Liver (tissue), 9 donors: ENCODE measurements around the gene C9orf50. TPM values are rescaled to one million over a fixed set of nuclear protein-coding genes. Genes with fewer than 3 reads are reported as not detected.

Experiments used
- DNase-seq: peaks from one replicate; pipeline ENCODE4 v3.0.0-alpha.2; 2017; ENCODE audit warnings: low spot score
- H3K27ac ChIP-seq, 2 donors: one replicate each; pipeline ENCODE4 v1.7.0; 2013; ENCODE audit warnings: inconsistent platforms in 2 of 2, low read length in 2 of 2, control low read depth in 1 of 2, low read depth in 1 of 2, mild to moderate bottlenecking in 1 of 2
- H3K27me3 ChIP-seq, 4 donors: one replicate each; pipeline versions ENCODE4 v1.6.1 to v1.7.0; 2013; ENCODE audit warnings: low read length in 3 of 4, inconsistent platforms in 1 of 4, mild to moderate bottlenecking in 1 of 4, moderate library complexity in 1 of 4; ENCODE audit not compliant: control insufficient read depth in 4 of 4, insufficient read depth in 4 of 4
- H3K36me3 ChIP-seq, 4 donors: one replicate each; pipeline versions ENCODE4 v1.6.1 to v1.7.0; 2013; ENCODE audit warnings: low read length in 3 of 4, mild to moderate bottlenecking in 3 of 4, low read depth in 1 of 4, moderate library complexity in 1 of 4; ENCODE audit not compliant: control insufficient read depth in 4 of 4, insufficient read depth in 3 of 4
- H3K4me1 ChIP-seq, 4 donors: one replicate each; pipeline versions ENCODE4 v1.6.1 to v1.7.0; 2013; ENCODE audit warnings: low read length in 3 of 4, mild to moderate bottlenecking in 3 of 4, moderate library complexity in 1 of 4; ENCODE audit not compliant: control insufficient read depth in 4 of 4, insufficient read depth in 4 of 4
- H3K4me3 ChIP-seq, 3 donors: one replicate each; pipeline versions ENCODE4 v1.6.1 to v1.7.0; 2013; ENCODE audit warnings: low read length in 3 of 3, control low read depth in 1 of 3, low read depth in 1 of 3, mild to moderate bottlenecking in 1 of 3
- H3K9ac ChIP-seq, 2 donors: one replicate each; pipeline ENCODE4 v1.7.0; 2013; ENCODE audit warnings: low read length in 2 of 2, mild to moderate bottlenecking in 2 of 2, moderate library complexity in 2 of 2, control low read depth in 1 of 2, low read depth in 1 of 2
- H3K9me3 ChIP-seq, 4 donors: one replicate each; pipeline versions ENCODE4 v1.6.1 to v1.7.0; 2013; ENCODE audit warnings: low read length in 3 of 4; ENCODE audit not compliant: control insufficient read depth in 4 of 4
- CTCF ChIP-seq: fragments of 150-350 bp; IDR thresholded peaks from 2 replicates; pipeline ENCODE4 v1.5.1; 2017; ENCODE audit warnings: improper control_type of control experiment, low read depth, low read length; ENCODE audit not compliant: missing input control
- EGR1 ChIP-seq, 2 donors: IDR thresholded peaks; 2 replicates each; pipeline ENCODE4 v1.6.1; 2016 to 2018; ENCODE audit warnings: antibody characterized with exemption in 2 of 2, low read depth in 2 of 2
- FOXA1 ChIP-seq: IDR thresholded peaks from 2 replicates; pipeline ENCODE4 v1.6.1; 2016; ENCODE audit warnings: antibody characterized with exemption
- GABPA ChIP-seq, 2 donors: IDR thresholded peaks in 1 of 2; conservative IDR thresholded peaks in 1 of 2; 2 replicates each; pipeline ENCODE4 v1.6.1; 2016; ENCODE audit warnings: antibody characterized with exemption in 2 of 2, mild to moderate bottlenecking in 1 of 2, moderate library complexity in 1 of 2
- HNF4A ChIP-seq, 2 donors: conservative IDR thresholded peaks; 2 replicates each; pipeline ENCODE4 v1.6.1; 2016; ENCODE audit warnings: antibody characterized with exemption in 2 of 2, mild to moderate bottlenecking in 2 of 2
- HNF4G ChIP-seq: IDR thresholded peaks from 2 replicates; pipeline ENCODE4 v1.6.1; 2016; ENCODE audit warnings: antibody characterized with exemption
- JUND ChIP-seq, 2 donors: IDR thresholded peaks; 2 replicates each; pipeline ENCODE4 v1.6.1; 2016; ENCODE audit warnings: antibody characterized with exemption in 2 of 2
- NR2F2 ChIP-seq: IDR thresholded peaks from 2 replicates; pipeline ENCODE4 v1.6.1; 2016; ENCODE audit warnings: antibody characterized with exemption
- RAD21 ChIP-seq, 2 donors: IDR thresholded peaks; 2 replicates each; pipeline ENCODE4 v1.6.1; 2016; ENCODE audit warnings: antibody characterized with exemption in 2 of 2, mild to moderate bottlenecking in 2 of 2
- RXRA ChIP-seq, 2 donors: IDR thresholded peaks; 2 replicates each; pipeline ENCODE4 v1.6.1; 2017 to 2018; ENCODE audit warnings: antibody characterized with exemption in 2 of 2, mild to moderate bottlenecking in 1 of 2
- SP1 ChIP-seq: IDR thresholded peaks from 2 replicates; pipeline ENCODE4 v1.6.1; 2018; ENCODE audit warnings: antibody characterized with exemption, mild to moderate bottlenecking
- TAF1 ChIP-seq: conservative IDR thresholded peaks from 2 replicates; pipeline ENCODE4 v1.6.1; 2016; ENCODE audit warnings: antibody characterized with exemption, mild to moderate bottlenecking
- YY1 ChIP-seq: IDR thresholded peaks from 2 replicates; pipeline ENCODE4 v1.6.1; 2016; ENCODE audit warnings: antibody characterized with exemption, mild to moderate bottlenecking
- ZBTB33 ChIP-seq: IDR thresholded peaks from 2 replicates; pipeline ENCODE4 v1.6.1; 2016; ENCODE audit warnings: antibody characterized with exemption
- WGBS: extraction: QIAGEN DNeasy Blood & Tissue Kit; methylation state at CpG from one replicate; pipeline ENCODE4 v1.1.7; 2013; 5-methylcytosine and 5-hydroxymethylcytosine counted together
- polyA plus RNA-seq, 2 donors: library from polyadenylated mRNA; stranded (reverse) in 1 of 2; unstranded in 1 of 2; fragments of 200-250 nt in 1 of 2; fragments of >200 nt in 1 of 2; fragmentation: Nextera tagmentation in 1 of 2; extraction: Ambion mirVana in 1 of 2; gene quantifications; one replicate each; pipeline versions ENCODE4 v1.2.1 to v1.2.3, GENCODE V29; 2013 to 2015
- total RNA-seq, 2 donors: library from RNA; depleted of rRNA; stranded (reverse); fragments of >200 nt; gene quantifications; one replicate each; pipeline ENCODE4 v1.2.3, GENCODE V29; 2014
- TF ChIP-seq, protein P1 (sequence below): IDR thresholded peaks from 2 replicates; pipeline ENCODE4 v1.6.1; 2016; ENCODE audit warnings: antibody characterized with exemption, mild to moderate bottlenecking
- TF ChIP-seq, protein P2 (sequence below): IDR thresholded peaks from 2 replicates; pipeline ENCODE4 v1.6.1; 2016; ENCODE audit warnings: antibody characterized with exemption
- TF ChIP-seq, protein P3 (sequence below): IDR thresholded peaks from 2 replicates; pipeline ENCODE4 v1.6.1; 2016; ENCODE audit warnings: antibody characterized with exemption
- donor health status: healthy.
- donor health status: healthy.
- donor health status: healthy.
- donor health status: healthy.
- donor health status: healthy.

Gene C9orf50
- total and polyA plus RNA-seq, 4 donors: 0.23 TPM; not detected in 3

DNA sequence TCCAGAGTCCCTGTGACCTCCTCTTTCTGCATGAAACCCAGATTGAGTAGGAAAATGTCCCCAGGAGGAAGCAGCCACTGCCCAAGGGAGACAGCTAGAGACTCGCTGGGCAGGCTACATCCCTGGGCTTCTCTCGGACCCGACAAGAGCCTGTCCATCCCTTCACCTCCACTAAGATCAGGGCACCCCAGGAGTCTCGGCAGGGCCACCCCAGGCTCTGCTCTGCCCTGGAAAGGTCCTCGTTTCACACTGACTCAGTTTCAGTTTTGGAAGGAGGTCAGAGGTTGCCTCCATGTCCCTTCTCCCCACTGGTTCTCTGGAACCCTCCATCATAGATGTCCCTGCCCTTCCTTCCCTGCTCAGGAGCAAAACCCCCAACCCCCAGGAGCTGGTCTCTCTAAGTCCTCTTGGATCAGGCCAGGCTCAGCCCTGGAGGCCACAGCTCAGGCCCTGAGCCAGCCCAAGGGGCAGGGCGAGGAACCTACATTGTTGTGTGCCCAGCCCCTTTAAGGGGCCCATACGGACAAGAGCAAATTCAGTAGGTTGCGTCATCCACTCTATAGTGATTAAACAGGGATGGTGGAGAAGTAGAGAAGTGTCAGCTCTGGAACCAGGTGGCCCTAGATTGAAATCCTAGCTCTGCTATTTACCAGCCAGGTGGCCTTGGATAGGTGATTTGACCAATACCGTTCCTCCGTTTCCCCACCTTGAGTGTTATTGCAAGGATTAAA, 37.4 kb downstream of the C9orf50 start:
- 84% methylated on average over 10 of the region's 10 CpGs for WGBS
- Histone ChIP-seq H3K9me3 (no peaks in the 10 kb centered on the region), H3K4me3 (no peak overlapping the region), H3K27ac (no peak overlapping the region), H3K36me3 (no peaks in the 10 kb centered on the region), H3K27me3 (no peaks in the 10 kb centered on the region), H3K9ac (no peak overlapping the region), H3K4me1 (no peaks in the 10 kb centered on the region)
- no peak for DNase-seq
- TF ChIP-seq, protein P1, sequence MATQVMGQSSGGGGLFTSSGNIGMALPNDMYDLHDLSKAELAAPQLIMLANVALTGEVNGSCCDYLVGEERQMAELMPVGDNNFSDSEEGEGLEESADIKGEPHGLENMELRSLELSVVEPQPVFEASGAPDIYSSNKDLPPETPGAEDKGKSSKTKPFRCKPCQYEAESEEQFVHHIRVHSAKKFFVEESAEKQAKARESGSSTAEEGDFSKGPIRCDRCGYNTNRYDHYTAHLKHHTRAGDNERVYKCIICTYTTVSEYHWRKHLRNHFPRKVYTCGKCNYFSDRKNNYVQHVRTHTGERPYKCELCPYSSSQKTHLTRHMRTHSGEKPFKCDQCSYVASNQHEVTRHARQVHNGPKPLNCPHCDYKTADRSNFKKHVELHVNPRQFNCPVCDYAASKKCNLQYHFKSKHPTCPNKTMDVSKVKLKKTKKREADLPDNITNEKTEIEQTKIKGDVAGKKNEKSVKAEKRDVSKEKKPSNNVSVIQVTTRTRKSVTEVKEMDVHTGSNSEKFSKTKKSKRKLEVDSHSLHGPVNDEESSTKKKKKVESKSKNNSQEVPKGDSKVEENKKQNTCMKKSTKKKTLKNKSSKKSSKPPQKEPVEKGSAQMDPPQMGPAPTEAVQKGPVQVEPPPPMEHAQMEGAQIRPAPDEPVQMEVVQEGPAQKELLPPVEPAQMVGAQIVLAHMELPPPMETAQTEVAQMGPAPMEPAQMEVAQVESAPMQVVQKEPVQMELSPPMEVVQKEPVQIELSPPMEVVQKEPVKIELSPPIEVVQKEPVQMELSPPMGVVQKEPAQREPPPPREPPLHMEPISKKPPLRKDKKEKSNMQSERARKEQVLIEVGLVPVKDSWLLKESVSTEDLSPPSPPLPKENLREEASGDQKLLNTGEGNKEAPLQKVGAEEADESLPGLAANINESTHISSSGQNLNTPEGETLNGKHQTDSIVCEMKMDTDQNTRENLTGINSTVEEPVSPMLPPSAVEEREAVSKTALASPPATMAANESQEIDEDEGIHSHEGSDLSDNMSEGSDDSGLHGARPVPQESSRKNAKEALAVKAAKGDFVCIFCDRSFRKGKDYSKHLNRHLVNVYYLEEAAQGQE: no peak
- TF ChIP-seq, protein P2, sequence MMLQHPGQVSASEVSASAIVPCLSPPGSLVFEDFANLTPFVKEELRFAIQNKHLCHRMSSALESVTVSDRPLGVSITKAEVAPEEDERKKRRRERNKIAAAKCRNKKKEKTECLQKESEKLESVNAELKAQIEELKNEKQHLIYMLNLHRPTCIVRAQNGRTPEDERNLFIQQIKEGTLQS: no peak
- TF ChIP-seq GABPA (IDR thresholded peaks at IDR 0.05 in 1 of 2, conservative IDR thresholded peaks at IDR 0.05 in 1 of 2) (no peak), SP1 (no peak), TAF1 (no peak), HNF4A (conservative IDR thresholded peaks at IDR 0.05) (no peak), FOXA1 (no peak), YY1 (no peak), EGR1 (IDR thresholded peaks at IDR 0.05; ENCODE audit: low read depth in 2 of 2) (no peak), RAD21 (IDR thresholded peaks at IDR 0.05) (no peak), ZBTB33 (no peak), JUND (IDR thresholded peaks at IDR 0.05) (no peak), CTCF (no peak), RXRA (IDR thresholded peaks at IDR 0.05) (no peak), HNF4G (no peak), NR2F2 (no peak)
- TF ChIP-seq, protein P3, sequence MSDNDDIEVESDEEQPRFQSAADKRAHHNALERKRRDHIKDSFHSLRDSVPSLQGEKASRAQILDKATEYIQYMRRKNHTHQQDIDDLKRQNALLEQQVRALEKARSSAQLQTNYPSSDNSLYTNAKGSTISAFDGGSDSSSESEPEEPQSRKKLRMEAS: no peak
